GM18517 (cell line): ENCODE measurements around the gene TDO2.
"Not testable (repeated sequence)": the region's sequence is repeated elsewhere in the genome, so short reads cannot be mapped to it uniquely, and the experiment has no call there.

Experiments
- ATAC-seq: cut with Tn5 transposase; IDR thresholded peaks from one replicate; pipeline ENCODE4 v1.9.1; 2021; ENCODE audit warnings: mild to moderate bottlenecking, moderate library complexity; ENCODE audit not compliant: unreplicated experiment

The TDO2 gene

GRCh38 chr4:155906554-155907247 is 3.2 kb downstream of the TDO2 start:
- no peak for ATAC-seq

DNA sequence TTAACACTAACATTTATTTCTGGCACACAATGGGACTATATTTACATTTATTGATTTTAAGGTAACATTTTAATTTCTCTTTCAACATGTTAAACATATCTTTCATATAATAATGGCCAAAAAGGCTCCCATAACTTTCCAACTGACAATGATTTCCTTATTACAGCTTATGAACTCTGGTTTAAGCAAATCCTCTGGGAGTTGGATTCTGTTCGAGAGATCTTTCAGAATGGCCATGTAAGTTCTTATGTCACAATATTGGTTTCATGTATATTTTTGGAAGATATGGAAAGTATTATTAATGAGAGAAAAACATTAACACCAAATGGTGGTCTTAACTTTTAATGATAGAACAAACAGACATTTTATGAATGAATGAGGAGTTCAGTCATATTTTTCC is 4.1 kb downstream of the TDO2 start:
- ATAC-seq: no peak

GRCh38 chr4:155908187-155909139 is 5.0 kb downstream of the TDO2 start:
- peak; percentile 79 for ATAC-seq

DNA sequence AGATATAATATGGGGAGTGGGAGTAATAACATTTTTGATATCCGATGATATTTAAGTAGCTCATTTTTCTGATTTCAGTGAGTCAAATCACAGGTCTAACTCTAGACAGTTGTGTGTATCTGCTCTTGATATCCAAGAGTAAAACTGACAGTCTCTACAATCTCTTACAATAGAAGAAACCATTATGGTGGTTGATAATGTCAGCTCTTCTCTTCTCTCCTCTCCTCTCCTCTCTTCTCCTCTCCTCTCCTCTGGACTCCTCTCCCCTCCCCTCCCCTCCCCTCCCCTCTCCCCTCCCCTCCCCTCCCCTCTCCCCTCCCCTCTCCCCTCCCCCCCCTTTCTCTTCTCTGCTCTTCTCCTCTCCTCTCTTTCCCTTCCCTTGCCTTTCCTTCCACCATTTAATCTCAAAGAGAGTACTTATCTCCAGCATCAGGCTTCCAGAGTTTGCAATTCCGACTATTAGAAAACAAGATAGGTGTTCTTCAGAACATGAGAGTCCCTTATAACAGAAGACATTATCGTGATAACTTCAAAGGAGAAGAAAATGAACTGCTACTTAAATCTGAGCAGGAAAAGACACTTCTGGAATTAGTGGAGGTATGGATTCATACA is 6.2 kb downstream of the TDO2 start:
- no peak for ATAC-seq

DNA sequence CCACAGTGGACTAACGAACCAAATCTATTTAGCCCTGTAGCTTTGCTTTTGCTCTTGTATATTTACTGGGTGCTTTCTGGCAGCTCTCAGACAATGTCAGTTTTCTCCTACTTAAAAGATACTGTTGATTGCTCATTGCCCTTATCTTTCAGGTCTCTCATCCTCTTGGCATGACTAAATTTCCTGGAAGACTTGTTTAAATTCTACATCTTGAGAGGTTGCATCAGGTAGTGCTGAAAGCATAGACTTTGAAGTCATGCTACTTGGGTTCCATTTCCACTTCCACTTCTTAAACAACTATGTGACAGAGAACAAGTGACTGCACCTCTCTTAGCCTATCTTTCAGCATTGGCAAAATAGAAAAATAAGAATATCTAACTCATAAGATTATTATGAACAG is 8.4 kb downstream of the TDO2 start:
- ATAC-seq: no peak

DNA sequence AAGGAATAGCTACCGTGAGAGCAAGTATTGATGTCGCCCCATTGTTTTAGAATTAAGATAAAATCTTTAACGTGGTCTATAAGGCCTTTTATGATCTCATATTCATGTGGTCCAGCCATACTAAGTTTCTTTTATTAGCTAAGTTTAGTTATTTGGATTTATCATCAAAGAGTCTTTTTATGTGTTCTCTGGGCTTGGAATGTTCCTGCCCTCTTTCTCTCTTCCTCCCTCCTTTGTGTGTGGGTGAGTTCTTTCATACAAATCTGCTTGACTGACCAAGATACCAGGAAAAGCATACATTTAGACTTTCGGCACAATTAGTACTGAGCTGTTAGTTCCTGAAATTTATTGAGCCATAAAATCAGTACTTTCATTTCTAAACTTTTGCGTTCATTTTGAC is 11.3 kb downstream of the TDO2 start:
- ATAC-seq: no peak

- ATAC-seq: no peak
Observed at GRCh38 chr4:155921597-155921996, 18.1 kb downstream of the TDO2 start.

DNA sequence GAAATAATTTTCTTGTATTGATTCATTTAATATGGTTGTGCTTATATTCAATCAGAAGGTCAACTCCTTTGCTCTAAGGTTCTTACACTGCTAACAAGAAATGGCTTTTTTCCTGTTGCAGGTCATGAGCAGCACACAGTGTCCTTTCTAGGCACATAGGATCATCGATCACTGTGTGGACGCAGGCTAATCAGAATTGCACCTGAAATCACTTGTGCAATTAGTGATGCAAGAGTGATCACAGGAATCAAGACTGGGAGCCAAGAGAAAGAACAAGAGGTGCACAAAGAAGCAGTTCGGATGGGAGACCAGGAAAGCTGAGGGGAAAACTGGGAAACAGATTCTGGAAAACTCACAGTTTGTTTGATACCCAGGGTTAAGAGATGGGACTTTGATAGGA is 21.1 kb downstream of the TDO2 start:
- no peak for ATAC-seq

- ATAC-seq: no peak
Observed at GRCh38 chr4:155929833-155930232, 26.3 kb downstream of the TDO2 start.

GRCh38 chr4:155930330-155930729 is 26.8 kb downstream of the TDO2 start:
- ATAC-seq: no peak

DNA sequence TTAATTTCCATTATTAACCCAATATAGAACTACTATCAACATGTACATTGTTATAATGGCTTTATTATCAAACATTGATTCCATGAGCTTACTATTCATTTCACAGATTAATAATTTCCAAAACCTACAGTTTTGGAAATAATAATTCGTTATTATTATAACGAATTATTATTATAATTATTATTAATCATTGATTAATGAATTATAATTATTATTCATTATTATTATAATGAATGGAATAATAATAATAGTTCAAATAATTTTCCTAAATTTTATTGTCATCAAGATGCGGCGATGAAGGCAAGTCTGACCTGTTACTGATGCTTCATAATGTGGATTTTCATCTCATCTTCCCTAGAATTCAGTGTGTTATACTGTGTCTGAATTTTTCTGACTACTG is 28.1 kb downstream of the TDO2 start:
- ATAC-seq: no peak

DNA sequence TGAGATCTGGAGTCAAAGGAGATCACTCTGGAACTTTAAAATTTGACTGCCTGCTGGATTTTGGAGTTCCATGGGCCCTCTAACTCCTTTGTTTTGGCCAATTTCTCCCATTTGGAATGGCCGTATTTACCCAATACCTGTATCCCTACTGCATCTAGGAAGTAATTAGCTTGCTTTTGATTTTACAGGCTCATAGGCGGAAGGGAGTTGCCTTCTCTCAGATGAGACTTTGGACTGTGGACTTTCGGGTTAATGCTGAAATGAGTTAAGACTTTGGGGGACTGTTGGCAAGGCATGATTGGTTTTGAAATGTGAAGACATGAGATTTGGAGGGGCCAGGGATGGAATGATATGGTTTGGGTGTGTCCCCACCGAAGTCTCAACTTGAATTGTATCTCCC is 31.1 kb downstream of the TDO2 start:
- not testable (repeated sequence) for ATAC-seq

- no peak for ATAC-seq
Observed at GRCh38 chr4:155935389-155935986, 32.0 kb downstream of the TDO2 start.

DNA sequence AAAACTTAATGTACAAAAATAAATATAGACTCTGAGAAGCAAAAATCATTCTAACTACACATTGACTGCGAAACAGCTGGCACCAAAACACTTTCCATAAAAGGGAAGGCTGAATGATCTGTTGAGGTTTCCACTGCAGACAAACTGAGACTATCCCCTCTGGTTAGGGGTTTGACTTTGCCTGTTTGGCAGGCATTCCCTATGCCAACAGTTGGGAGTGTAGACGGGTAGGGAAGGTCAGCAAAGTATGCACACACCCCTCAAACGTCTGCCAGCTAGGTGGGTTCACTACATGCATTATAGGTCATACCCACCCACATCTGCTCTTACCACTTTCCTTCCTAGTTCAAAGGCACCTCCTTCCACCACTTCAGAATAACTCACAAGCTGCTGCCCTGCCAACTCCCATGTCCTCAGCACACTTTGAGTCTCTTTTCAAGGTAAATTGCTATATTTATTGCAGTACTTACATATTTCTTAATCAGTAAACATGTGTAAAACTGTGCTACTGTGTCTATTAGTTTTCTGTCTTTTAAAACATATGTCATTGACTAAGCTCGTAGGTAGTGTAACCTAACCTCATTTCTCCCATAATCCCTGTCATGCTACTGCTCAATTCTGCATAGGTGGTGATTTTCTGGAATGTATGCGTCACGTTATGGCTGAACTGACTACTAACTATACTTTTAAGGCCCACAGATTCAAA is 37.7 kb downstream of the TDO2 start:
- ATAC-seq: no peak

DNA sequence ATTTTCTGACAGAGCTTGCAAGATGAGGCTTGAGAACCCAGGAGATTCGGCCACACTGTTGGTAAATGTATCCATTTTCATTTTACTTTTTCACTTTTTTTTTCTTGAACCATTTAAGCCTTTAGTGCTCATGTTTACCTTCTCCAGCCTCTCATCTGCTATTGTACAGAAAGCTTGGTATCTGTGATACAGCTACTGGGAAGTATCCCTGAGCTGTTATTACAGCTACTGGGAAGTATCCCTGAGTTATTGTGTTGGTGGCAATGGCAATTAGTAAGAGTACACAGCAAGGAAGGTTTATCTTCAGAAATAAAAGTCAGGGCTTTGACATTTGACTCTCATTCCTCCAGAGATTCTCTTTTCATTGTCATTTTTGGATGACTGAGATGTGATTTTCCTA is 38.3 kb downstream of the TDO2 start:
- no peak for ATAC-seq

- no peak for ATAC-seq
Observed at GRCh38 chr4:155943605-155944291, 40.3 kb downstream of the TDO2 start.

DNA sequence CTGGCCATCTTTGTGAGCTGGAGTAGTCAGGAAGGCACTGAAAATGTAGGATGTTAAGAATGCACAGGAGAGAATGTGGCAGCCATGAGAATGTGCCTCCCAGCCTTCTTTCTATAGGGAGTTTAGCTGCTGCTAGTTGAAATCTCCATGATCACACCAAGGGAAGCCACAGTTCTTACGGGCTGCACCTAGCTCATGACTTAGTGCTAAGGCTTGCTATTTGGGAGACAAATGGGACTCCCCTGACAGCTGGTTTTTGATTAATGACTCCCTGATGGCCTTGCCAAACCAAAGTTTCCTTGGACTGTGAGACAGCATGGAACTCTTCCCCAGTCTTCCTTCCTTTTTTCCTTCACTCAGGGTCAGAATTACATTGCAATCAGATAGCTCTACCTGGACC is 41.0 kb downstream of the TDO2 start:
- no peak for ATAC-seq

DNA sequence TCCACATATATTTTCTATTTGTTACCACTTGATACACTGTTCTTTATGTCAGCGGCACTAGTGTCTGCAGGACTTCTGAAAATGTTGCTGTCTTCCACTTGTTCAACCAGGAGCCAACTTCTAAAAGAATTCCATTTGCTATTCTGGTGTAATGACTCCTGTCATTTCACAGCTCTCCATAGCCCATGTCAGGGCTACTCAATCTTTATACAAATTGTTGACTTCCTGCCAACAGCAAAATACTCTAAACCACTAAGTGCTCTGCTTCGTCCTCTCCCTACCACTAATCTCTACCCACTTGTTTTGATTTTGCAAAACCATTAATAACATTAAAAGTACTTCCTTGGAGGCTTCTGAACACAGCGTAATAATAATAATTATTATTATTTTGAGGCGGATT is 43.0 kb downstream of the TDO2 start:
- no peak for ATAC-seq

GRCh38 chr4:155948541-155948940 is 45.0 kb downstream of the TDO2 start:
- ATAC-seq: no peak

DNA sequence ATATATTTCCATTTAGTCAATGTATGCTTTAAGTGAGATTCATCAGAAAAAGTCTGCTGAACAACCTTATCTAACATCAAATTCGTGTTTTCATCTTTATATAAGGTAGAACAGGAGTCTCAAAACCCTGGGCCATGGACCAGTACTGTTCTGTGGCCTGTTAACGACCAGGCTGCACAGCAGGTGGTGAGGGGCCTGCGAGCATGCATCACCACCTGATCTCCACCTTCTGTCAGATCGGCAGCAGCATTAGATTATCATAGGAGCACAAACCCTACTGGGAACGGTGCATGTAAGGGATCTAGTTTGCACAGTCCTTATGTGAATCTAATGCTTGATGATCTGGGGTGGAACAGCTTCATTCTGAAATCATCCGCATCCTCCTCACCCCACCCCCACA is 47.0 kb downstream of the TDO2 start:
- no peak for ATAC-seq
